ENCODE measurements around the gene NCOA3.

DNA sequence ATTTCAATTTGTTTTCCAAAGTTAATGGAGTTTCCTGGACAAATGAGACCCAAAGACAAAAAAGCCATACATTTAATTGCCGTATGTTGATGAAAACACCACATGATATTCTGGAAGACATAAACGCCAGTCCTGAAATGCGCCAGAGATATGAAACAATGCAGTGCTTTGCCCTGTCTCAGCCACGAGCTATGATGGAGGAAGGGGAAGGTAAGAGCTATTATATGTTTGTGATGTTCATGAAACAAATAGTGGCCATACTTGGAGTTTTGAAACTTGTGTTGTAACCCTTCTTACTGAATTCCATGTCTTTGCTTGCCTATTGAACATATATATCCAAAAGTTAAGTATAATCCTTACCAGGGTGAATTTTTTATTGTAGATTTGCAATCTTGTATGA, 125.9 kb downstream of the NCOA3 start:
- TF ChIP-seq CTCF (IDR thresholded peaks at IDR 0.05) (no peak), POLR2A (IDR thresholded peaks at IDR 0.05) (no peak)

Data from adrenal gland (tissue), 5 donors.